GM18951 (cell line): Measurements from ENCODE around the gene EHMT2.

Source experiments
- POLR2A ChIP-seq: IDR thresholded peaks from 4 replicates; pipeline ENCODE4 v1.6.1; 2011; ENCODE audit warnings: mild to moderate bottlenecking; ENCODE audit not compliant: insufficient read length, insufficient read depth; ENCODE audit errors: extremely low read depth
- in situ Hi-C: fragments of 300-500 bp; cut with MboI; formaldehyde crosslinking; loops from one replicate; pipeline ENCODE4 v1.12.0; 2022; ENCODE audit warnings: low sequenced_read_pairs, mixed read lengths, inconsistent platforms; ENCODE audit not compliant: unreplicated experiment

EHMT2 gene

DNA sequence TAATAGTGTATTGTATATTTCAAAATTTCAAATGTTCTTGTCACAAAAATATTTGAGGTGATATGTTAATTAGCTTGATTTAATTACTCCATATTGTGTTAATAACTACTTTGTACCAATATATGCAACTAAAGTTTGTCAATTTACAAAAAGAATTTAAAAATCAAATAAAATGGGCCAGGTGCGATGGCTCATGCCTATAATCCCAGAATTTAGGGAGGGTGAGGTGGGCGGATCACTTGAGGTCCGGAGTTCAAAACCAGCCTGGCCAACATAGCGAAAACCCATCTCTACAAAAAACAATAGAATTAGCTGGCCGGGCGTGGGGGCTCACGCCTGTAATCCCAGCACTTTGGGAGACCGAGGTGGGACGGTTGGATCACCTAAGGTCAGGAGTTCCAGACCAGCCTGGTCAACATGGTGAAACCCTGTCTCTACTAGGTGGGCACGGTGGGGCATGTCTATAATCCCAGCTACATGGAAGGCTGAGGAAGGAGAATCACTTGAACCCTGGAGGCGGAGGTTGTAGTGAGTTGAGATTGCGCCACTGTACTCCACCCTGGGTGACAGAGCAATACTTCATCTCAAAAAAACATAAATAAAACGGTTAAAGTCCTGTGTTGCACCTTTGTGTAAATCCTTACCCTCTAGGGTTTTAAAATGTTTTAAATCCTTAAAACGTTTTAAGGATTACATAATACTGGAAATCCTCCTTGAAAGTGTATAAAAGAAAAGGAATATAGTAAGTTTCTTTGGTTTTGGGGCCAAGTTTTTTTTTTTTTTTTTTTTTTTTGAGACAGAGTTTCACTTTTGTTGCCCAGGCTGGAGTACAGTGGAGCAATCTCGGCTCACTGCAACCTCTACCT is 65.9 kb downstream of the EHMT2 start:
- no peak for TF ChIP-seq POLR2A
- in situ Hi-C loops: no loop called here

DNA sequence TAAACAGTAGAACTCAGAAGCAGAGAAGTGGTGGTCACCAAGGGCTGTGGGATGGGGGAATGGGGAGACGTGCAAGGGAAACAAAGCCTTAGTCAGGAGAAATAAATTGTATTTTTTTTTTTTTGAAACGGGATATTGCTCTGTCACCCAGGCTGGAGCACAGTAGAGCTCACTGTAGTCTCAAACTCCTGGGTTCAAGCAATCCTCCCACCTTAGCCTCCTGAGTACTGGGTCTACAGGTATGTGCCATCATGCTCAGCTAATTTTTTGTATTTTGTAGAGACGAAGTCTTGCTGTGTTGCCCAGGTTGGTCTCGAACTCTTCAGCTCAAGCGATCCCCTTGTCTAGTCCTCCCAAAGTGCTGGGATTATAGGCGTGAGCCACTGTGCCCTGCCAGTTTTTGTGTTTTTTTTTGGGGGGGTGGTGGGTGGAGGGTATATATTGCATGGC is 66.6 kb downstream of the EHMT2 start:
- no peak for TF ChIP-seq POLR2A
- in situ Hi-C loops: no loop called here
